Measurements from ENCODE around the gene RGS17. TPM values are rescaled to one million over a fixed set of nuclear protein-coding genes. Genes with fewer than 3 reads are reported as not detected.

The RGS17 gene
- total RNA-seq, 3 donors from 2014 or later (not counting 1 experiment from before 2014, with no cell fraction given): 0.45 to 1.9 (median 0.55) TPM

DNA sequence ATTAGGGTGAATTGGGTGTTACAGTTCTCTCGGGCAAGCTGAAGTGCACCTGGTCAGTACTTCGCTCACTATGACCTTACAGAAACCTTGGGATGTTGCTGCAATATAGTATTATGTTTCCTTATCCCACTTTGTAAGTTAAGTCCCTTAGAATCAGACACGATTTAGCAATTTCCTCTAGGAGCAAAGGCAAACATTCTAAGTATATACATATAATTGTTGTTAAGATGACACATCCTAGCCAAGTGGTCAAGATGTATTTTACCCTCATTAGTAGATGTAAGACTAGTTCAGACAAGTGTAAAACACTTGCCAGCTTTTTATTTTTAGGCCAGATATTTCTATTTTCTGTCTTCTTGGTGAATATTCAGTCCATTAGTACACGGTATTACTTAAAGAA, 31.1 kb upstream of the RGS17 start:
- Histone ChIP-seq H3K27ac (ENCODE audit: low read length) (no peak overlapping the region), H3K9me3 (ENCODE audit: control insufficient read depth, insufficient read depth, low read length) (no peaks in the 10 kb centered on the region), H3K36me3 (ENCODE audit: control insufficient read depth, insufficient read depth, low read length) (no peaks in the 10 kb centered on the region), H3K4me3 (ENCODE audit: low read length) (no peak overlapping the region), H3K27me3 (ENCODE audit: control insufficient read depth, insufficient read depth, low read length) (no peaks in the 10 kb centered on the region), H3K4me1 (ENCODE audit: control insufficient read depth, insufficient read depth, low read length) (no peaks in the 10 kb centered on the region)
- DNase-seq (no peak), ATAC-seq (no peak)
- no peak overlapping the region for H3K4me3 Mint-ChIP-seq
- TF ChIP-seq, protein P1, sequence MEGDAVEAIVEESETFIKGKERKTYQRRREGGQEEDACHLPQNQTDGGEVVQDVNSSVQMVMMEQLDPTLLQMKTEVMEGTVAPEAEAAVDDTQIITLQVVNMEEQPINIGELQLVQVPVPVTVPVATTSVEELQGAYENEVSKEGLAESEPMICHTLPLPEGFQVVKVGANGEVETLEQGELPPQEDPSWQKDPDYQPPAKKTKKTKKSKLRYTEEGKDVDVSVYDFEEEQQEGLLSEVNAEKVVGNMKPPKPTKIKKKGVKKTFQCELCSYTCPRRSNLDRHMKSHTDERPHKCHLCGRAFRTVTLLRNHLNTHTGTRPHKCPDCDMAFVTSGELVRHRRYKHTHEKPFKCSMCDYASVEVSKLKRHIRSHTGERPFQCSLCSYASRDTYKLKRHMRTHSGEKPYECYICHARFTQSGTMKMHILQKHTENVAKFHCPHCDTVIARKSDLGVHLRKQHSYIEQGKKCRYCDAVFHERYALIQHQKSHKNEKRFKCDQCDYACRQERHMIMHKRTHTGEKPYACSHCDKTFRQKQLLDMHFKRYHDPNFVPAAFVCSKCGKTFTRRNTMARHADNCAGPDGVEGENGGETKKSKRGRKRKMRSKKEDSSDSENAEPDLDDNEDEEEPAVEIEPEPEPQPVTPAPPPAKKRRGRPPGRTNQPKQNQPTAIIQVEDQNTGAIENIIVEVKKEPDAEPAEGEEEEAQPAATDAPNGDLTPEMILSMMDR (IDR thresholded peaks at IDR 0.05): no peak
- WGBS (ENCODE audit: insufficient coverage): 69% methylated on average over 2 of the region's 4 CpGs
- no peaks in the 10 kb centered on the region for H3K36me3 Mint-ChIP-seq
- H3K4me1 Mint-ChIP-seq: no peaks in the 10 kb centered on the region
- H3K9me3 Mint-ChIP-seq: peaks cover 0 to 2% of the 10 kb centered on the region in 2 donors
- no peak overlapping the region for H3K27ac Mint-ChIP-seq
- intact Hi-C loops (cut with micrococcal nuclease): no loop called here
- H3K27me3 Mint-ChIP-seq (ENCODE audit: low read depth in 2 of 2): peaks cover 6 to 54% of the 10 kb centered on the region in 2 donors

DNA sequence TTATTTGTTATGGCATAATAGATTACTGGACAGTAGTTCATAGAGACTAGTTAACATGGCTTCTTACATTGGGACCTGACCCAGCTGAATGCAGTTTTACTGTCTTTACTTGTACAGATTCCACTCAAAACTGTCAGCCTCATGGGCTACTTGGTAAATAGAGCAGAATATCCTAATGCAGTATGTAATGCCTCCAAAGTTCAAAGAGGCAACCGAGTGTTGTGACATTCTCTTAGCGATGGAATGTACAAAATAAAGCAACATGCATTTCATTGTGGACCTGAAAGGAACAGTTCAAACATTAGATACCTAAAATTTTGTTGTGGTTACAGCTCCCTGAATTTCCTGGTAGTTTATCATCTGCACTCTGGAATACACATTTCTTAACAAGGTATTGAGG, 29.1 kb upstream of the RGS17 start:
- H3K4me1 ChIP-seq (ENCODE audit: control insufficient read depth, insufficient read depth, low read length): no peaks in the 10 kb centered on the region
- H3K36me3 ChIP-seq (ENCODE audit: control insufficient read depth, insufficient read depth, low read length): no peaks in the 10 kb centered on the region
- no peaks in the 10 kb centered on the region for H3K9me3 ChIP-seq (ENCODE audit: control insufficient read depth, insufficient read depth, low read length)
- DNase-seq (no peak), ATAC-seq (no peak)
- H3K4me3 ChIP-seq (ENCODE audit: low read length): no peak overlapping the region
- no peaks in the 10 kb centered on the region for H3K27me3 ChIP-seq (ENCODE audit: control insufficient read depth, insufficient read depth, low read length)
- H3K27ac Mint-ChIP-seq: no peak overlapping the region
- no peaks in the 10 kb centered on the region for H3K4me1 Mint-ChIP-seq
- H3K4me3 Mint-ChIP-seq: no peak overlapping the region
- 100% methylated on average over 2 of the region's 2 CpGs for WGBS (ENCODE audit: insufficient coverage)
- no peak overlapping the region for H3K27ac ChIP-seq (ENCODE audit: low read length)
- no peaks in the 10 kb centered on the region for H3K36me3 Mint-ChIP-seq
- H3K9me3 Mint-ChIP-seq: peaks cover 0 to under 1% of the 10 kb centered on the region in 2 donors
- H3K27me3 Mint-ChIP-seq (ENCODE audit: low read depth in 2 of 2): peaks cover 6 to 45% of the 10 kb centered on the region in 2 donors
- TF ChIP-seq, protein P1 (IDR thresholded peaks at IDR 0.05): no peak
- intact Hi-C loops (cut with micrococcal nuclease): no loop called here

DNA sequence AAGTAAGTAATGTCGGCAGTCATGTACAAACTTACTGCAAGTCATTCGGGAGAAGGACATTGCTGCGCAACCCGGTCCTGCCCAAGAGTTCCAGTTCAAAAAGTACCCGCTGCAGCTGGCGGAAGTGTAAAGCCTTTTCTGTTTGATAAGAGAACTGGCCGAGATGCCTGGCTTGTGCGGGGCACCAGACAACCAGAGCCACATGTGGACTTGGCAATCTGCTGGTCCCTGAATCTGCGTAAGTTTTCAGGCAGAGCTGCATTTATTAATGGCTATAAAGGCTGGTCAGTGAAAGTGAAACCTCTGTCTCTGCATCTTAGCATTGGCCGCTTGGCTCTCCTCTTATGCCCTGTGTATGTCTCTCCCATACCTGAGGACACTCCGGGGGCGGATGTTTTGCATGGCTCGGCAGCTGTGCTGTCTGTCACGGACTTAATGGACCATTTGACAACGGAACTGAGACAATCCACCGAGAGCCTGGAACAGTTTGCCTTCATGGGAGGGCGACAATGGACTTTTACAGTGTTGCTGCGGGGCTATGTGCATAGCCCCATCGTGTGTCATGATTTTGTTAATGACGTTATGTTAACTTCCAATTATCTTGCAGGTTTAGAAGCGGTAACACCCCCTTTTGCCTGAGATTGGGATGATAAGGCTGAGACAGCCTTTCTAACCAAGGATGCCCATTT, 19.8 kb upstream of the RGS17 start:
- H3K27ac ChIP-seq (ENCODE audit: low read length): no peak overlapping the region
- TF ChIP-seq, protein P1 (IDR thresholded peaks at IDR 0.05): no peak
- no peak overlapping the region for H3K4me3 ChIP-seq (ENCODE audit: low read length)
- DNase-seq (no peak), ATAC-seq (no peak)
- H3K36me3 ChIP-seq (ENCODE audit: control insufficient read depth, insufficient read depth, low read length): no peaks in the 10 kb centered on the region
- 90% methylated on average over 21 of the region's 21 CpGs for WGBS (ENCODE audit: insufficient coverage)
- Mint-ChIP-seq H3K27ac (no peak overlapping the region), H3K4me3 (no peak overlapping the region), H3K4me1 (no peaks in the 10 kb centered on the region), H3K36me3 (no peaks in the 10 kb centered on the region), H3K9me3 (no peaks in the 10 kb centered on the region), H3K27me3 (ENCODE audit: low read depth in 2 of 2) (peaks cover 4 to 19% of the 10 kb centered on the region in 2 donors)
- intact Hi-C loops (cut with micrococcal nuclease): no loop called here
- no peaks in the 10 kb centered on the region for H3K4me1 ChIP-seq (ENCODE audit: control insufficient read depth, insufficient read depth, low read length)
- no peaks in the 10 kb centered on the region for H3K27me3 ChIP-seq (ENCODE audit: control insufficient read depth, insufficient read depth, low read length)
- H3K9me3 ChIP-seq (ENCODE audit: control insufficient read depth, insufficient read depth, low read length): no peaks in the 10 kb centered on the region

DNA sequence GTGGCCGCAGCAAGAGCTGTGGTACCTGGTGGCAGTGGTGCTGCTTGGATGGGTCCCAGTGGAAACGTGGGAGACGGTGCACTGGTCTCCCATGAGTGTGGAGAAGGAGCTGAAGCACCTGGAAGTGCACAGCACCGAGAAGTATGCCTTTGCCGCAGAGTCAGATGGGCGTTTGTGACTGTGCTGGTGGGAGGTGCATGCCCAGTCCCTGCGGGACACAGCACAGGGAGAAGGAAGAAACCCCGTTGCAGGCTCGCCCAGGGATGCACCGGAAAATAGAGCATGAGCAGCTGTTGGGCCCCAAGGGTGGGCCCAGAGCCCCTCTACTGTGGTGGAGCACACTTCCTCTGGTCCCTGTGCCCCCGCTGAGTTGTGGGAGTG, 19.3 kb upstream of the RGS17 start:
- TF ChIP-seq, protein P1 (IDR thresholded peaks at IDR 0.05): no peak
- Mint-ChIP-seq H3K4me3 (no peak overlapping the region), H3K36me3 (no peaks in the 10 kb centered on the region), H3K9me3 (no peaks in the 10 kb centered on the region), H3K27me3 (ENCODE audit: low read depth in 2 of 2) (peaks cover 4 to 19% of the 10 kb centered on the region in 2 donors), H3K27ac (no peak overlapping the region), H3K4me1 (no peaks in the 10 kb centered on the region)
- WGBS (ENCODE audit: insufficient coverage): 83% methylated on average over 11 of the region's 11 CpGs
- Histone ChIP-seq H3K27me3 (ENCODE audit: control insufficient read depth, insufficient read depth, low read length) (no peaks in the 10 kb centered on the region), H3K27ac (ENCODE audit: low read length) (no peak overlapping the region), H3K9me3 (ENCODE audit: control insufficient read depth, insufficient read depth, low read length) (no peaks in the 10 kb centered on the region), H3K4me3 (ENCODE audit: low read length) (no peak overlapping the region), H3K36me3 (ENCODE audit: control insufficient read depth, insufficient read depth, low read length) (no peaks in the 10 kb centered on the region), H3K4me1 (ENCODE audit: control insufficient read depth, insufficient read depth, low read length) (no peaks in the 10 kb centered on the region)
- DNase-seq (no peak), ATAC-seq (no peak)
- intact Hi-C loops (cut with micrococcal nuclease): no loop called here
